Measurements from ENCODE around the gene KIRREL1.

The KIRREL1 gene

DNA sequence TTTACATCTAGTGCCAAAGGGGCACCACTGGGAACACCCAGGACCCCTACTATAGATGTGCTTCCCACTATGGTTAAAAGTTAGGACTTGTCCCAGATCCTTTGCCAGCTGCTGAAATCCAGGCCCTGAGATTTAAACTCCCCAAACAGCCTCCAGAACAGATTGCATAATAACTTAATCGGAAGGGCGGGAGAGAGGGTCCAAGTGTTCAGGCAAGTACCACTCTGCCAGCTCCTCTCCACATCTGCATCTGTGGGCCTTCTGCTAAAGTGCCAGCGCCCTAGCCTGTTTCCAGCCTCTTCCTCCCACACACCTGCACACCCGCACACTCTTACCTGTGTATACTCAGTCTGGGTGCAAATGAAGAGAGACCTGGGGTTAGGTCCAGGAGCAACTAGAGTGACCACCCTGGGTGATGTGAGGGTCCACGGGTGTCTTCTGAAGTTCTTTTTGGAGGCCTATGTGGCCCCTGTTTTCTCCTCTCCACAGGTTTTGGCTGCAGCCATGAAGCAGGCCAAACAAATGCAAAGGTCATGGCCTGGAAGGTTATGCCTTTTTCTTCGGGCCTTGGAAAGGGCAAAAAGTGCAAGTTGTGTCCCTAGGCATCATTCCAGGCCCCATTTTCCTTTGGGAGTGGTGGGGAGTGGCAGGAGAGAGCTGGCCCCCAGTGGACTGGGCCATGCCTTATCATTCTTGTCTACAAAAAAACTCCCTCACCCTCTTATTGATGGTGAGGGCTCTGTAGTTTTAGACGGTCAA lies 29.3 kb downstream of the KIRREL1 start:
- CTCF ChIA-PET, result interaction anchor here (1.2 to 11.7 kb wide), 3 partner anchors 10 to 31 kb away, joined by 4 to 155 read pairs (median 11); no protein-coding TSS in a partner anchor
- no peak for DNase-seq (ENCODE audit: low read depth, low spot score)
- H3K4me3 ChIP-seq (ENCODE audit: low read depth, low read length), result no peak overlapping the region
- POLR2A ChIA-PET, result no interaction called here
- TF ChIP-seq, protein P1, sequence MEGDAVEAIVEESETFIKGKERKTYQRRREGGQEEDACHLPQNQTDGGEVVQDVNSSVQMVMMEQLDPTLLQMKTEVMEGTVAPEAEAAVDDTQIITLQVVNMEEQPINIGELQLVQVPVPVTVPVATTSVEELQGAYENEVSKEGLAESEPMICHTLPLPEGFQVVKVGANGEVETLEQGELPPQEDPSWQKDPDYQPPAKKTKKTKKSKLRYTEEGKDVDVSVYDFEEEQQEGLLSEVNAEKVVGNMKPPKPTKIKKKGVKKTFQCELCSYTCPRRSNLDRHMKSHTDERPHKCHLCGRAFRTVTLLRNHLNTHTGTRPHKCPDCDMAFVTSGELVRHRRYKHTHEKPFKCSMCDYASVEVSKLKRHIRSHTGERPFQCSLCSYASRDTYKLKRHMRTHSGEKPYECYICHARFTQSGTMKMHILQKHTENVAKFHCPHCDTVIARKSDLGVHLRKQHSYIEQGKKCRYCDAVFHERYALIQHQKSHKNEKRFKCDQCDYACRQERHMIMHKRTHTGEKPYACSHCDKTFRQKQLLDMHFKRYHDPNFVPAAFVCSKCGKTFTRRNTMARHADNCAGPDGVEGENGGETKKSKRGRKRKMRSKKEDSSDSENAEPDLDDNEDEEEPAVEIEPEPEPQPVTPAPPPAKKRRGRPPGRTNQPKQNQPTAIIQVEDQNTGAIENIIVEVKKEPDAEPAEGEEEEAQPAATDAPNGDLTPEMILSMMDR (IDR thresholded peaks at IDR 0.05; ENCODE audit: insufficient read depth, low read length, missing control alignments), result no peak

DNA sequence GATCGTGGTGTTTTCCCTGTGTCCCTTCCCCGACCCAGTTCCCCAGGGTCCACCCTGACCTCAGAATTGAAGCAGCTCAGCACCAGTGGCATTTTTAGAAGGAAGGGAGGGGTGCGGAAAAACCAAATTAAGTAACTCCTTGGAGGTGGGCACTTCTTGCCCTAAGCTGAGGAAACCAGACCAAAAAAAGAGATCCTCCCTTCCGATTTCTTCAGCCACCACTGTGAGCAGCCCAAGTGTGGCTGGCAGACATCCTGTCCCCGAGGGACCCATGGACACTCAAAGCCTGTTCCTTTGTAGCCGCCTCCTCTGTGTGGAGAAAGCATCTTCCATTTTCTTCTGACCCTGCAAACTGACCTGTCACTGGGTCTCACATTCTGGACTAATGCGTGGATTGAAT lies 31.3 kb downstream of the KIRREL1 start:
- CTCF ChIA-PET, result interaction anchor here (1.3 to 11.7 kb wide), 3 partner anchors 8 to 32 kb away, joined by 3 to 155 read pairs (median 63); partner anchors contain the start of gene KIRREL1
- no peak overlapping the region for H3K4me3 ChIP-seq (ENCODE audit: low read depth, low read length)

DNA sequence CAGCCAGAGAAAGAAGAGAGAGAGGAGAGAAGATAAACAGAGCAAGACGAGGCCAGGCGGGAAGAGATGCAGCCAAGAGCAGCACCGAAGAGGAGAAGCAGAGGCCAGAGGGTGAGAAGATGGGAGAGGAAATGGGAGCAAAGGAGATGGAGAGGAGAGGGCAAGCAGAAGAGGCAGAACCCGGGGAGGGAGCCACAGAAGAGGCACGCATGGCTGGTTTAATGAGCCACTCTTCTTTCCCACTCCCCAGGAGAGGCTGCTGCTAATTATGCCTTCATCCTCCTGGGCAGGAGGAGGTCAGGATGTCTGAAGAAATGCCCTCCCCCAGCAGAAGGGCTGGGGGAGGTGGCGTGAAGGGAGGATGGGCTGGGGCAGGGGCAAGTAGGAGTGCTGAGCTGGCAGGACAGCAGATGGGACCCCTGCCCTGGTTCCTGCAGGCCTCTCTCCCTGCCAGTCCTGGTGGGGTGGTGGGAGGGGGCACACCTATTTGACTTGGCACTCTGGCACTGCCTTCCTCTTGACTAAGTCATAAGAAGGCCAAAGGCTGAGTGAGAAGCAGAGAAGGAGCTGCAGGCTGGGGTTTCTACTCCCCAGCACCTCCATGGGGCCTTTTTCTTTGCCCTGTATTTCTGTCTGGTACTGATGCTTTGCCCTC lies 32.3 kb downstream of the KIRREL1 start:
- TF ChIP-seq, protein P1 (IDR thresholded peaks at IDR 0.05; ENCODE audit: insufficient read depth, low read length, missing control alignments), result no peak
- DNase-seq (ENCODE audit: low read depth, low spot score), result no peak
- CTCF ChIA-PET, result interaction anchor here (1.2 to 11.7 kb wide), 4 partner anchors 7 to 57 kb away, joined by 5 to 155 read pairs (median 34); partner anchors contain the start of gene KIRREL1
- POLR2A ChIA-PET, result interaction anchor here (1.0 kb wide), 1 partner anchor 12 kb away, joined by 3 read pairs; no protein-coding TSS in a partner anchor
- no peak overlapping the region for H3K4me3 ChIP-seq (ENCODE audit: low read depth, low read length)

More for the DNA sequence above, 31.3 kb downstream of the KIRREL1 start:
- no peak for DNase-seq (ENCODE audit: low read depth, low spot score)
- POLR2A ChIA-PET, result no interaction called here
- TF ChIP-seq, protein P1 (IDR thresholded peaks at IDR 0.05; ENCODE audit: insufficient read depth, low read length, missing control alignments), result no peak

DNA sequence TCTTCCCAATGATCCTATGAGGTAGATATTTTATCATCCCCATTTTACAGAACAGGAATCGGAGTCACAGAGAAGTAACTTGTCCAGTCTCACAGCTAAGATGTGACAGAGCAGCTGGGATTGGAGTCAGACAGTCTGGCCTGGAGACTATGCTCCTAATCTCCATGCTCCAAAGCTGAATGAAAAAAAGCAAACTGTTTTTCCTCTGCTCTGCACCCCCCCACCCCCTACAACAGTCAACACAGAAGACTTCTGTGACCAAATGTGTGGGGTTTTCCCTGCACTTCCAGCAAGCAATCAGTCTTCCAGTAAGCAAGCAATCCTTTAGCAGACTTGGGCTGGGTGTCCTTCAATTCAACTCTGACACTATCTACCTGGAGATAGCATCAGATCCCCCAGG lies 33.2 kb downstream of the KIRREL1 start:
- H3K4me3 ChIP-seq (ENCODE audit: low read depth, low read length), result no peak overlapping the region
- TF ChIP-seq, protein P1 (IDR thresholded peaks at IDR 0.05; ENCODE audit: insufficient read depth, low read length, missing control alignments), result no peak
- ChIA-PET POLR2A (interaction anchor here (1.0 kb wide), 1 partner anchor 11 kb away, joined by 3 read pairs; no protein-coding TSS in a partner anchor), CTCF (interaction anchor here (0.8 to 11.7 kb wide), 5 partner anchors 6 to 58 kb away, joined by 3 to 155 read pairs (median 5); partner anchors contain the start of gene KIRREL1)
- no peak for DNase-seq (ENCODE audit: low read depth, low spot score)

DNA sequence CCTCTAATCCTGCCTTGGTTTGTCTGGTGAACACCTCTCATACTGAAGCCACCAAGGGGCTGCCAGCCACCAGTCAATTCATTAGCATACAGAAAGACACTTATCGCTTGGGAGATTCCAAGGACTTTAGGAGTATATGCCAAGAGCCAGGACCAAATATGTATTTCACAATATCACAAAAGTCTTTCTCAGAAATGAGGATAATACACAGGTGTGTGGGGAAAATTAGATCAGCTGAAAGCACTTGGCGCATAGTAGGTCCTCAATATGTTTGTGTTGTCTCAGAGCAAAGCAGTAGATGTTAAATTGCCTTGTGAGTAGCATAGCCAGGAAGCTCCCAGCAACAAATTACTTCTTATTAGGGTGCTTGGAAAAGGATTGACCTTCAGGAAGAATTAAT lies 34.1 kb downstream of the KIRREL1 start:
- ChIA-PET POLR2A (no interaction called here), CTCF (interaction anchor here (0.8 to 11.7 kb wide), 5 partner anchors 6 to 59 kb away, joined by 3 to 155 read pairs (median 5); partner anchors contain the start of gene KIRREL1)
- H3K4me3 ChIP-seq (ENCODE audit: low read depth, low read length), result no peak overlapping the region
- DNase-seq (ENCODE audit: low read depth, low spot score), result no peak
- TF ChIP-seq, protein P1 (IDR thresholded peaks at IDR 0.05; ENCODE audit: insufficient read depth, low read length, missing control alignments), result no peak

DNA sequence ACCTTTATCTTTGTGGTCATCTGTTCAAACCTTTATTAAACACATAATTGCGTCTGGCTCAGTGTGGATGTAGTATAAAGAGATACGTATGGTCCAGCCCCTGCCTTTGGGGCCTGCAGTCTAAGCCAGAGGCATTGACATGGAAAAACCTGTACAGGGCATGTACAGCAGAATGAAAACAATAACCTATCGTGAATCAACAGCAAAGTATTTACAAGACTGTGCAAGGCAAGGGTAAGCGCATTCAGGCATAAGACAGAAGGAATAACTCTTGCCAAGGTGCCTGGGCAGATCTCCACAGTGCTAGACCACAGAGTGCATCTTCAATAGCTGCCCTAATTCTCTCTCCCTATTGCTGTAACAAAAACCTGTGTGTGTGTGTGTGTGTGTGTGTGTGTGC lies 35.5 kb downstream of the KIRREL1 start:
- DNase-seq (ENCODE audit: low read depth, low spot score), result no peak
- no peak overlapping the region for H3K4me3 ChIP-seq (ENCODE audit: low read depth, low read length)
- ChIA-PET CTCF (interaction anchor here (1.0 to 11.1 kb wide), 5 partner anchors 7 to 65 kb away, joined by 3 to 155 read pairs (median 63); partner anchors contain the start of gene KIRREL1), POLR2A (no interaction called here)
- TF ChIP-seq, protein P1 (IDR thresholded peaks at IDR 0.05; ENCODE audit: insufficient read depth, low read length, missing control alignments), result no peak
